Fibroblast of villous mesenchyme (primary cell): Measurements from ENCODE around the gene GNLY. TPM values are rescaled to one million over a fixed set of nuclear protein-coding genes. Genes with fewer than 3 reads are reported as not detected.
A peak's percentile ranks its signal among the peaks of the same experiment; 100 is the strongest.

Experiments used
- DNase-seq: peaks from one replicate; pipeline ENCODE4 v3.0.0-alpha.2; 2010; ENCODE audit warnings: low read depth
- H3K4me3 ChIP-seq: 2 replicates; pipeline ENCODE4 v1.5.1; 2011; ENCODE audit warnings: low read depth, mild to moderate bottlenecking, low read length
- small RNA-seq: library from RNA; depleted of rRNA; stranded (forward); fragments of <200 nt; gene quantifications from one replicate; pipeline ENCODE3, GENCODE V24; 2012
- total RNA-seq: library from RNA; depleted of rRNA; stranded (reverse); fragments of >200 nt; gene quantifications from 2 replicates; pipeline ENCODE4 v1.2.3, GENCODE V29; 2012
- TF ChIP-seq, protein P1 (sequence below): IDR thresholded peaks from 2 replicates; pipeline ENCODE4 v1.5.1; 2012; ENCODE audit warnings: low read depth, mild to moderate bottlenecking, low read length; ENCODE audit not compliant: insufficient read depth

The GNLY gene
- total RNA-seq, 1 donor: not detected

DNA sequence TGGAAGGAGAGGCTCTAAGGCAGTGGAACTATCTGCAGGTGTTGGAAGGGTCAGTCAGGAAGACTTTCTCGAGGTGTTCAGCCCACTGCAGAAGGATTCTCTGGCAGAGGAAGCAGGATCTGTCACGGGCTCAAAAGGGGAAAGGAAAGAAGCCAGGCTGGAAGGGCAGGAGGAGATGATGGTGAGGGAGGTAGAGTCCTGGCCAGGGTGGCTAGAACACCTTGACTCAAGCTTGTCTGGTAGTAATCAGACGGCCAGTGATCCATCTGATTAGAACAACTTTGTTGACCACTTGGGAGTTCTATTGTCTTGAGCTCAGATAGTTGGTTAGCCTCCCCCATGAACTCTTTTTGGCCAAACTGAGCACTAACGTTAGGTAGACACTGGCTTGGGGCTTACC lies 49.9 kb downstream of the GNLY start:
- H3K4me3 ChIP-seq: no peak overlapping the region
- DNase-seq: no peak
- TF ChIP-seq, protein P1, sequence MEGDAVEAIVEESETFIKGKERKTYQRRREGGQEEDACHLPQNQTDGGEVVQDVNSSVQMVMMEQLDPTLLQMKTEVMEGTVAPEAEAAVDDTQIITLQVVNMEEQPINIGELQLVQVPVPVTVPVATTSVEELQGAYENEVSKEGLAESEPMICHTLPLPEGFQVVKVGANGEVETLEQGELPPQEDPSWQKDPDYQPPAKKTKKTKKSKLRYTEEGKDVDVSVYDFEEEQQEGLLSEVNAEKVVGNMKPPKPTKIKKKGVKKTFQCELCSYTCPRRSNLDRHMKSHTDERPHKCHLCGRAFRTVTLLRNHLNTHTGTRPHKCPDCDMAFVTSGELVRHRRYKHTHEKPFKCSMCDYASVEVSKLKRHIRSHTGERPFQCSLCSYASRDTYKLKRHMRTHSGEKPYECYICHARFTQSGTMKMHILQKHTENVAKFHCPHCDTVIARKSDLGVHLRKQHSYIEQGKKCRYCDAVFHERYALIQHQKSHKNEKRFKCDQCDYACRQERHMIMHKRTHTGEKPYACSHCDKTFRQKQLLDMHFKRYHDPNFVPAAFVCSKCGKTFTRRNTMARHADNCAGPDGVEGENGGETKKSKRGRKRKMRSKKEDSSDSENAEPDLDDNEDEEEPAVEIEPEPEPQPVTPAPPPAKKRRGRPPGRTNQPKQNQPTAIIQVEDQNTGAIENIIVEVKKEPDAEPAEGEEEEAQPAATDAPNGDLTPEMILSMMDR: no peak

GRCh38 chr2:85744741-85745601 lies 50.8 kb downstream of the GNLY start:
- DNase-seq: peak; percentile 89
- no peak overlapping the region for H3K4me3 ChIP-seq
- TF ChIP-seq, protein P1: no peak

GRCh38 chr2:85745619-85746018 lies 51.5 kb downstream of the GNLY start:
- TF ChIP-seq, protein P1: no peak
- no peak for DNase-seq
- no peak overlapping the region for H3K4me3 ChIP-seq

DNA sequence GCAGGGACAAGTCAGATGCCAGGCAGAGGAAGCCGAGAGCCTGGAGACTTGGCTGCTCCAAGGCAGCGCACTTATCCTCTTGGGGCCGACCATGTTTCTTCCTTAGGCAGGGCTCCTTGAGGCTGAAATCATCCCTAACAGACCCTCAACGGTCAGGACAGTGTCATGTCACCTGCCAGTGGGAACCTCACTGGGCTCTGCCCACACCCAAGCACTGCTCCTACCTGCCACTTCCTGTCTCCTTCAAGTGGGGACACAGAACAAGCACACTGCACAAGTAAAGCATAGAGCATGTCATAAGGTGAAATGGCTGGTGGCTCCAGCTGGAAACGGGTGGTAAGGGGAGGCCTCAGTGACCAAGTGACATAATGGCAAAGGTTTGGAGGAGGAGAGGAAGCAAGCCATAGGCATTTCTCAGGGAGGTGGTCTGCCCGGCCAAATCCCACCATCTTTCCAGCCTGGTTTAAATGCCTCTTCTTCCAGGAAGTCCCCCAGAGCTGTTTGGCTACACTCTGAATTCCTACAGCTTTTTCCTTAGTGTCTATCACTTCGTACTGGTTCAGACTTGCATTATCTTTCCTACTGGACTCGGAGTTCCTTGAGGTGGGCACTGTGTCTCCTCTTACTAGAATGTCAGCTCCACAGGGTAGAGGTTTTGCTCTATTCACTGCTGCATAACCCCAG lies 52.3 kb downstream of the GNLY start:
- H3K4me3 ChIP-seq: no peak overlapping the region
- no peak for DNase-seq
- TF ChIP-seq, protein P1: no peak

DNA sequence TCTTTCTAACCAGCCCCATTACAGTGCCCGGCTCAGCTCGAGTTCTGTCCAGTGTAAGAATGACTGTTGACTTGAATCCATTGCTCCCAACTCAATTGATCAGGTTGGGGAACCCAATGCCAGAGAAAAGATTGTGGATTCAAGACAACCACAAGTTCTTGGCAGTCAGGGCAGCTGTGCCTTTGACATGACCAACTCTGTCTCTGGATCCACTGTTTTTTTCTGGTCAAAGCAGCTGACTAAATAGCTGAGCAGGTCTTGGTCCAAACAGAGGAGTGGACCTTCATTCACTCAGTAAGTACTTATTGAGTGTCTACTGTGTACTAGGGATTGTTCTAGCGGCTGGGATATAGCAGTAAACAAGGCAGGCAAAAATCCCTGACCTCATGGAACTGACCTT lies 53.3 kb downstream of the GNLY start:
- no peak overlapping the region for H3K4me3 ChIP-seq
- no peak for DNase-seq
- TF ChIP-seq, protein P1: no peak

DNA sequence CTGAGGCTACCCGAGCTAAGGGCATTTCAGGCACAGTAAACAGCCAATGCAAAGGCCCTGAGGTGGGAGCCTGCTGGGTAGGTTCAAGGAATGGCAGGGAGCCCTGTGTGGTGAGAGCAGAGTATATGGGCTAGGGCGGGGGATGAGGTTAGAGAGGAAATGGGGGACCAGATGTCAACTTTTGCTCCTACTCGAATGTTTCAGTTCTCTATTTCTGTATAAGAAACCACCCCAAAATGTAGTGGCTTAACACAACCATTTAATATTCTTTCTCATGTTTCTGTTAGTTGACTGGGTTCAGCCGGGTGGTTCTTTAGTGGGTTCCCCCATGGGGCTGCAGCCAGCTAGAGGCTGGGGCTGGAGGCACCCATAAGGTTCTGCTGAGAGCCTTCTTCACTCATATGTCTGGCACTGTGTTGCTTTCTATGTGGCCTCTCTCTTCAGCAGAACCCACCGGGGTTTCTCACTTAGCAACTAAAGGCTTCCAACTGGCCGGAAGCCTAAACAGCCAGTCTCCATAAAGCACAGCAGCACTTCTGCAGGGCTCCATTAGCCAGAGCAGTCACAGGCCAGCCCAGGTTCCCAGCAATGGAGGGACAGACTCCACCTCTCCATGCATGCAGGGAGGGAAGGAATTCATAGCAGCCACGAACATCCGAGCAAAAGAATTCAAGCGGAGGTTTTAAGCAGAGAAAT lies 54.0 kb downstream of the GNLY start:
- no peak overlapping the region for H3K4me3 ChIP-seq
- TF ChIP-seq, protein P1: no peak
- no peak for DNase-seq

Small RNAs within 50 kb of the gene (small RNA-seq; reads per million reads assigned to genes)
- gene RNU1-38P: 1.9 reads per million, percentile 48 among the genes with 10 or more reads in this experiment

Other genes with a start within 250 kb of the GNLY start
- gene MAT2A, start 155.2 kb upstream of the GNLY start, total RNA-seq: 113 and 124 TPM in 2 replicates
- gene GGCX, start 132.9 kb upstream of the GNLY start, total RNA-seq: 35.8 and 51.4 TPM in 2 replicates
- gene VAMP8, start 116.8 kb upstream of the GNLY start, total RNA-seq: 2.2 and 3.5 TPM in 2 replicates
- gene VAMP5, start 109.9 kb upstream of the GNLY start, total RNA-seq: 18.1 and 22.9 TPM in 2 replicates
- gene RNF181, start 98.6 kb upstream of the GNLY start, total RNA-seq: 130 and 221 TPM in 2 replicates
- gene TMEM150A, start 91.7 kb upstream of the GNLY start, total RNA-seq: 8.6 and 10.6 TPM in 2 replicates
- gene C2orf68, start 82.3 kb upstream of the GNLY start, total RNA-seq: 16.4 and 26.8 TPM in 2 replicates
- 39.6 and 41.9 TPM in 2 replicates for gene USP39, start 78.2 kb upstream of the GNLY start, total RNA-seq
- gene SFTPB, start 26.2 kb upstream of the GNLY start, total RNA-seq: not detected in 2 replicates
- gene ATOH8, start 59.6 kb downstream of the GNLY start, total RNA-seq: 6.8 and 9.1 TPM in 2 replicates
- gene ST3GAL5, start 194.6 kb downstream of the GNLY start, total RNA-seq: 25.8 and 27.6 TPM in 2 replicates